GM21717 (cell line): ENCODE measurements around the gene ETV7.
"Not testable (repeated sequence)": the region's sequence is repeated elsewhere in the genome, so short reads cannot be mapped to it uniquely, and the experiment has no call there.

Source experiments
- ATAC-seq: cut with Tn5 transposase; IDR thresholded peaks from one replicate; pipeline ENCODE4 v1.9.1; 2021; ENCODE audit warnings: mild to moderate bottlenecking, moderate library complexity; ENCODE audit not compliant: unreplicated experiment

The ETV7 gene

DNA sequence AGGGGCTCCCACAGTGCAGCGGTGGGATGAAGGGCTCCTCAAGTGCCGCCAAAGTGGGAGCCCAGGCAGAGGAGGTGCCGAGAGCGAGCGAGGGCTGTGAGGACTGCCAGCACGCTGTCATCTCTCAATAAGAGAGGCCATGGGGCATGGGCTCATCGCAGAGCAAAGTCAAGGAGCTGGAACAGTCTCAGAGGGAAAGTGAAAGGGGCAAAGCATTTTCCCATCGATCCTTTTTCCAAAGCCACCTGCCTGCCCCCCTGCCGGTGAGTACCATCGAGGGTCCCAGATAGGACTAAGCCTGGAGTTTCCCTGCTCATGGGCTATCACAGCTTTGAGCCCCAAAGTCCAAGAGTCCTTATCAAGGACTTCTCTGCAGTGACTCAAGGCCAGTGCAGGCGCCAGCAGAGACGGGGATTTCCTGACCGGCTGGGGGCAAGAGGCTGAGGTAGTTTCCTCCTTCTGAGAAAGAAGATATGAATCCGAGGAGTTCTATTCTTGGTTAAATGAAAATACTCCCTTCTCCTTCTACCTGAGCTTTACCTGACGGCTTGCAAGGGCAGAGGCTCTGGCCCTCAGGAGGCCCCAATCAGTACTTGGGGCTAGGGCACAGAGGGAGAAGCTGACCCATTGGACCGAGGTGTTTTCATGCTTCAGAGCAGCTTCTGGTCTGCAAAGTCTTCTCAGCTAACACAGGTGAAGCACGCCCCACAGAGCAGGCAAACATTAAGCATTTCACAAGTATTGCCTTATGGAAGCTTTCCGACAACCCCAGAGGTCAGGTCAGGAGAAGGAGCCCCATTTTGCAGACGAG, 22.6 kb downstream of the ETV7 start:
- no peak for ATAC-seq

GRCh38 chr6:36364061-36364635, 23.3 kb downstream of the ETV7 start:
- ATAC-seq, result not testable (repeated sequence)

- ATAC-seq, result not testable (repeated sequence)
Observed at GRCh38 chr6:36363371-36363752, 24.1 kb downstream of the ETV7 start.

DNA sequence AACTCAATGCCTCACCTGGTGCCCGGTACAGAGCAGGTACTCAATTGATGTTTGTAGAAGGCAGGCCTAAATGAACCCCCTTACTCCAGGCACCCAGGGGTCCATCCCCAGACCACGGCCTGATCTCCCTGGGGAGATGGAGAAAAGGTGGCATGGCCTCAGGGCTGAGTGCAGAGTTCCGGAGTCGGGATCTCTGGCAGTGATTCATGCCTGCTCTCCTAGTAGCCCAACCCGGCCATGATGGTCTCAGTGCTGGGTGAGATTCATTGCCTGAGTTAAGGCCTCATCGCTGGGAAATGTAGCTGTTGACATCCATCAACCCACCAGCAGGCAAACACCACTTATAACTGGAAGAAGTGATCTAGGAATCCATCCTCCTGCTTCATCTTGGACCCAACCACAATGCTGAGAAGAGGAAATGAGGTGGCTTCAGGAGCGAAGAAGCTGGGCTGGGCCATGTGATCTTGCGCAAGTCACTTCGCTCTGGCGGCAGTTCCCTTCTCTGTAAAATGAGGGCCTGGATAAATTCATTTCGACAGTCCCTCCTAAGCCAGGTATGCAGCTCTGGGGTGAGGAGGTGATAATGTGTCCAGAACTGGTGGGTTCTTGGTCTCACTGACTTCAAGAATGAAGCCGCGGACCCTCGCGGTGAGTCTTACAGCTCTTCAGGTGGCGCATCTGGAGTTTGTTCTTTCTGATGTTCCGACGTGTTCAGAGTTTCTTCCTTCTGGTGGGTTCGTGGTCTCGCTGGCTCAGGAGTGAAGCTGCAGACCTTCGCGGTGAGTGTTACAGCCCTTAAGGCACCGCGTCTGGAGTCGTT, 24.7 kb downstream of the ETV7 start:
- no peak for ATAC-seq

DNA sequence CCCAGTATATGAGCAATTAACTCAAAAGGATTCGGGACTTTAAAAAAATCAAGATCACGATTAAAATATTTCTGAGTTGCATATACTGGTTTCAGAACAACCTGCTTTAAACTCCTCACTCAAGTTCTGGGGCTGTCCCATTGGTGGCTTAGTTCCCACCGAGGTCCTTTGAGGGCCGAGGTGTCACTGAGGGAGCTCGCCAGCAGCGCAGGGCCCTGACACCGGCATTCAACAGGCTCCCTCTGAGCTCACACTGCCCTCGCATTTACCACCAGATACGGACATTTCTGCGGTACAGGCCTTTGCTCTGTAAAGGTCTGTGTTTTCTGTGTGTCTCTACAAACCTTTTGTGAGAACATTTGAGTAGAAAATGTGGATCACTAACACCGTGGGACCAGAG, 26.4 kb downstream of the ETV7 start:
- no peak for ATAC-seq

DNA sequence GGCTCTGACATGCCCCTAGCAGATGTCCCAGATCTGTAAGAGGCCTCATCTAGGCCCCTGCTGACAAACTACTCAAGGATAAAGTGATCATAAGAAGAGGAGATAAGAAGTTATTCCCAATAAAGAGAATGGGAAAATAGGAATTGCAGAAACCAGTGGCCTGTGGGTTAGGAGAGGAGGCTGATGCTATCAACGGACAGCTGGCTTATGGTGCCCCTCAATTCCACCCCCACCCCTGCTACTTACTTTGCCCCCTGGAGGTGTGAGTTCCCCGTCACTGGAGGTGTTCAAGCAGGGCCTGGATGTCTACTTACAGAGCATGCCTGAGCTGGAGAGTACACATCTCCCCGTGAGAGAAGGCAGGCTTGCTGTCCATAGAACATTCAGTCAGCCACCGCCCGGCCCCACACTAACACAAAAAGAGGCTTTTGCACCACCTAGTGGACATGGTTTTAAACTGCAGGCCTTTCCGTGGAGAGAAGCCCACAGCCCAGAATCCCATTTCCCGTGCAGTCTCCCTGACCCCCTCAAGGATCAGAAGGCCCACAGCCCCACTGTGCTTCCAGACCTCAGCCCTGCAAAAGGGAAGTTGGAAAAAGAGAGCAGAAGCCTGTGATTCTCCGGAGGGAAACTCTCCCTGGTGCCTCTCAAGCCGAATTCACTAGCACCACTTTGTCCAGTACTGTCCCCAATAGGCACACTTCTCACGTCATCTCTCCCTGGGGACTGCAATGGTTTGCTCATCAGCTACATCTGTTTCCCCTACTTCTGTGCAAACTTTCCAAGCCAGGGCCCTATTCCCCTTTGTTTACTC, 27.0 kb downstream of the ETV7 start:
- no peak for ATAC-seq

DNA sequence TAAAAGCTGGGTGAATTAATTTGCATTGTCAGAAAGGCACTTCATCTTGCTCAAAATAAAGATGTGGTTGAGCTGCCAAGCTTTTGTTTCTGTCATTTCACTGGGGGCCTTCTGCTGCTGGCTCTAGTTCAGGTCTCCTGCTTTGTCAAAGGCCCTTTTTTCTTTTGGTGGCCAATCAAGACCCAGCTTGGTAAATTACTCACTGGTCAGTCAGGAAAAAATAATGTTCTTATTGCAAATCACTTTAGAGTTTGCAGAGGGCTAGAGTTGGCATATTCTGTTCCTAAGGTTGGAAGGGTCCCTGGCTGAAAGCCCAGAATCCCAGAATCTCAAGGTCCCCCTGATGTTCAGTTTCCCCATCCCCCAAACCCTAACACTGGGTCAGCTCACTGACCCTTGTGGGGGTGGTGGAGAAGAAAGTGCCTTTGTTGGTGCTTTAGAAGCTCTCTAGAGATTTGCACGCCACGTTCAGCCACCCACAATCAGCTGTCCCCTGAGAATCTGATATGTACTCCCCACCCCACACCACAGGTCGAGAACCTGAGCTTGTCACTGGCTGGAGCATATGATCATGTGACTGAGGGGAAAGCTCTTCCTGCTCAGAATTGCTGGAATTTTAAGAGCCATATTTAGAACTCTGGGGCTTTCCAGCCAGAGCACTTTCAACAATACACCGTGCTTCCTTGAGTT, 29.1 kb downstream of the ETV7 start:
- no peak for ATAC-seq

DNA sequence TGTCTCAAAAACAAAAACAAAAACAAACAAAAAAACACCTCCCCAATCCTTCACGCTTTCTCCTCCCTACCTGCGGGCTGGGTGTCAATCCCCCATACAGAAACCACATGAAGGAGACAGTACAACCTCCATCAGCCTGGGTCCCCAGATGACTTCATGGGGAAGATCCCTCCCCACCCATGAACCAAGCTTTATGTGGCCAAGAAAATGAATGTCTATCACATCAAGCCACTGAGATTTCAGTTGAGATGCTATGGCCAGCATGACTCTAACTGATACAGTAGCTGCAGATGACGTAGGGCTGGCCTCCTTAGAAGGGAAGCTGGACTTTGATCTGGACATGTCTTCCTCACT, 29.6 kb downstream of the ETV7 start:
- ATAC-seq, result no peak

- no peak for ATAC-seq
Observed at GRCh38 chr6:36355819-36356218, 31.6 kb downstream of the ETV7 start.

- ATAC-seq, result no peak
Observed at GRCh38 chr6:36353411-36353915, 34.0 kb downstream of the ETV7 start.

GRCh38 chr6:36352477-36353157, 34.9 kb downstream of the ETV7 start:
- ATAC-seq, result no peak

GRCh38 chr6:36350681-36351571, 36.5 kb downstream of the ETV7 start:
- ATAC-seq, result no peak

- ATAC-seq, result no peak
Observed at GRCh38 chr6:36350082-36350481, 37.4 kb downstream of the ETV7 start.

- no peak for ATAC-seq
Observed at GRCh38 chr6:36349240-36349639, 38.2 kb downstream of the ETV7 start.

DNA sequence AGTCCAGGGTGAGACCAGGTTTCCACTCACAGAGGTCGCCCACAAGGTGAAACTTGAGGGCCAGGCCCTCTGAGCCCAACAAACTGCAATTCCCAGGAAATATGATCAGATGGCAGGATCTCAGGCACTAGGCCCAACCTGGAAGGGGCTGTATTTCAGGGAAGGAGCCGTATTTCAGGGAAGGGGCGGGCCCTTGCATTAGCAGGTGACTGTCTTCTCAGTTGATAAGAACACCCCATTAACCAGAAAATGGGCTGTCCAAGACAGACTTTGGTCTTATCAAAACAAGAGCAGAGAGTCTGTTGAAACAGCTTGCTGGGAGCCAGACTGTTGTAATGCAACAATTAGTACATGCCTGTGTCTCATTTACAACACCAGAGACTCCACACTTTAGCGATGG, 39.8 kb downstream of the ETV7 start:
- no peak for ATAC-seq

- ATAC-seq, result no peak
Observed at GRCh38 chr6:36346486-36347273, 40.8 kb downstream of the ETV7 start.

GRCh38 chr6:36345681-36346466, 41.6 kb downstream of the ETV7 start:
- ATAC-seq, result no peak
